Transverse colon (tissue), 3 donors: ENCODE results near the gene CAMTA1.

ENCODE experiments used
- CTCF ChIP-seq, 5 experiments: fragments of 200-600 bp in 3 of 5; fragments of 450-650 bp in 2 of 5; sonication (generic) in 3 of 5; IDR thresholded peaks; 1 replicate in 2 of 5; 2 replicates in 3 of 5; pipeline ENCODE4 v1.5.1; 2016 to 2017; ENCODE audit warnings: antibody characterized with exemption in 5 of 5, inconsistent platforms in 3 of 5, mild to moderate bottlenecking in 2 of 5, moderate library complexity in 1 of 5
- EP300 ChIP-seq: sonication (generic); formaldehyde crosslinking; IDR thresholded peaks from one replicate; pipeline ENCODE4 v1.6.1; 2017; ENCODE audit warnings: antibody characterized with exemption, low read depth
- POLR2A ChIP-seq: fragments of 450-650 bp; IDR thresholded peaks from one replicate; pipeline ENCODE4 v1.6.1; 2016; ENCODE audit warnings: antibody characterized with exemption, mild to moderate bottlenecking, moderate library complexity

DNA sequence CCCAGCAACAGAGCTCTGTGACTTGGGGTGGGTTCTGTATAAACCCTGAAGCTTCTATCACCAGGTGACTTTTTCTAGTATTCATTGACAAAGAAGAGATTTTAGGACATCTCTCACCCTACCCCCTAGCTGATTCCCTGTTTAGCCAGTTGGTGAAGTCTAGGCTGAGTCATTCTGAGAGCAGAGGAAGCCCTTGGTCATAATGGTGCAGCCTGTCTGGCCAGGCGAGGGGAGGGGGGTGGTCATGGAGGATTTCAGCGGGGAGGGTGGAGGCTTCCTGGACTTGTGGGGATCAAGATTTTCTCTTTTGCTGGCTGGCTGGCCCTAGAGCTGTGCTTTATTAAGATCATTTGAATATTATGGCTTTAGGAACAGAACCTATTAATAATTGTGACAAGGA, 262.6 kb downstream of the CAMTA1 start:
- TF ChIP-seq CTCF (IDR thresholded peaks at IDR 0.05), result no peak
- no peak for TF ChIP-seq EP300
- TF ChIP-seq POLR2A, result no peak
